H9 (cell line): ENCODE measurements around the gene TFCP2. TPM values are rescaled to one million over a fixed set of nuclear protein-coding genes. Genes with fewer than 3 reads are reported as not detected.

Experiments
- DNase-seq: peaks from one replicate; pipeline ENCODE4 v3.0.0-alpha.2; 2017
- H2AFZ ChIP-seq: one replicate; pipeline ENCODE4 v1.6.1; 2013; ENCODE audit warnings: mild to moderate bottlenecking, low read length, control low read depth, moderate library complexity
- H2AK5ac ChIP-seq: 2 replicates; pipeline ENCODE4 v1.6.1; 2013; ENCODE audit warnings: low read length, control low read depth, mixed read lengths; ENCODE audit not compliant: insufficient read length
- H2BK120ac ChIP-seq: one replicate; pipeline ENCODE4 v1.6.1; 2013; ENCODE audit warnings: low read depth, mild to moderate bottlenecking, low read length, control low read depth, inconsistent platforms; ENCODE audit not compliant: poor library complexity, severe bottlenecking
- H2BK12ac ChIP-seq: 2 replicates; pipeline ENCODE4 v1.6.1; 2013; ENCODE audit warnings: low read length, control low read depth, mixed read lengths, low read depth; ENCODE audit not compliant: insufficient read length
- H2BK15ac ChIP-seq: 2 replicates; pipeline ENCODE4 v1.6.1; 2013; ENCODE audit warnings: low read depth, low read length, control low read depth
- H2BK20ac ChIP-seq: one replicate; pipeline ENCODE4 v1.6.1; 2013; ENCODE audit warnings: low read depth, mild to moderate bottlenecking, low read length, control low read depth, inconsistent platforms; ENCODE audit not compliant: poor library complexity, severe bottlenecking
- H2BK5ac ChIP-seq: 2 replicates; pipeline ENCODE4 v1.6.1; 2013; ENCODE audit warnings: low read length, control low read depth, mixed read lengths; ENCODE audit not compliant: insufficient read length
- H3K14ac ChIP-seq: 2 replicates; pipeline ENCODE4 v1.6.1; 2013; ENCODE audit warnings: low read length, control low read depth; ENCODE audit not compliant: insufficient read depth
- H3K18ac ChIP-seq: 2 replicates; pipeline ENCODE4 v1.6.1; 2013; ENCODE audit warnings: low read depth, mild to moderate bottlenecking, mixed read lengths, low read length, control low read depth; ENCODE audit not compliant: insufficient read length
- H3K23ac ChIP-seq: 2 replicates; pipeline ENCODE4 v1.6.1; 2013; ENCODE audit warnings: low read length, control low read depth, mixed read lengths, low read depth; ENCODE audit not compliant: insufficient read length
- H3K23me2 ChIP-seq: 2 replicates; pipeline ENCODE4 v1.6.1; 2013; ENCODE audit warnings: low read depth, mild to moderate bottlenecking, mixed read lengths, low read length, control low read depth; ENCODE audit not compliant: insufficient read length, poor library complexity, severe bottlenecking
- H3K27ac ChIP-seq: 2 replicates; pipeline ENCODE4 v1.5.1; 2013; ENCODE audit warnings: low read length, control low read depth, mixed read lengths, low read depth; ENCODE audit not compliant: insufficient read length
- H3K27me3 ChIP-seq: 2 replicates; pipeline ENCODE4 v1.6.1; 2013; ENCODE audit warnings: low read length, control low read depth, inconsistent platforms; ENCODE audit not compliant: insufficient read depth
- H3K4ac ChIP-seq: 2 replicates; pipeline ENCODE4 v1.6.1; 2013; ENCODE audit warnings: low read depth, mild to moderate bottlenecking, control low read depth, inconsistent platforms, low read length, moderate library complexity
- H3K4me1 ChIP-seq: 2 replicates; pipeline ENCODE4 v1.6.1; 2013; ENCODE audit warnings: low read length, control low read depth, inconsistent platforms; ENCODE audit not compliant: insufficient read depth
- H3K4me2 ChIP-seq: 2 replicates; pipeline ENCODE4 v1.6.1; 2013; ENCODE audit warnings: low read length, control low read depth, mixed read lengths; ENCODE audit not compliant: insufficient read length, insufficient read depth
- H3K56ac ChIP-seq: 2 replicates; pipeline ENCODE4 v1.6.1; 2013; ENCODE audit warnings: low read depth, mild to moderate bottlenecking, mixed read lengths, low read length, control low read depth; ENCODE audit not compliant: insufficient read length
- H3K79me1 ChIP-seq: 2 replicates; pipeline ENCODE4 v1.6.1; 2013; ENCODE audit warnings: low read depth, mild to moderate bottlenecking, moderate library complexity, low read length, control low read depth, inconsistent platforms; ENCODE audit not compliant: insufficient read depth, poor library complexity, severe bottlenecking
- H3K79me2 ChIP-seq: 2 replicates; pipeline ENCODE4 v1.6.1; 2013; ENCODE audit warnings: low read length, control low read depth, inconsistent platforms; ENCODE audit not compliant: insufficient read depth
- H3K9ac ChIP-seq: 2 replicates; pipeline ENCODE4 v1.6.1; 2013; ENCODE audit warnings: low read length, control low read depth, mixed read lengths; ENCODE audit not compliant: insufficient read length; ENCODE audit errors: extremely low read depth
- H3K9me3 ChIP-seq: one replicate; pipeline ENCODE4 v1.6.1; 2013; ENCODE audit warnings: low read depth, low read length, inconsistent platforms; ENCODE audit not compliant: control insufficient read depth
- H3T11ph ChIP-seq: one replicate; pipeline ENCODE4 v1.6.1; 2013; ENCODE audit warnings: mild to moderate bottlenecking, low read length, control low read depth, inconsistent platforms
- H4K20me1 ChIP-seq: one replicate; pipeline ENCODE4 v1.6.1; 2013; ENCODE audit not compliant: control insufficient read depth, insufficient read length, insufficient read depth
- H4K5ac ChIP-seq: 2 replicates; pipeline ENCODE4 v1.6.1; 2013; ENCODE audit warnings: low read depth, mild to moderate bottlenecking, mixed read lengths, low read length, control low read depth; ENCODE audit not compliant: insufficient read length
- H4K8ac ChIP-seq: replicated peaks from 2 replicates; pipeline ENCODE4 v1.6.1; 2013; ENCODE audit warnings: low read length, control low read depth, mixed read lengths, low read depth; ENCODE audit not compliant: insufficient read length
- H4K91ac ChIP-seq: 2 replicates; pipeline ENCODE4 v1.6.1; 2013; ENCODE audit warnings: low read depth, mild to moderate bottlenecking, moderate library complexity, mixed read lengths, low read length, control low read depth; ENCODE audit not compliant: insufficient read length
- H3K27ac Mint-ChIP-seq, 3 experiments: 2 replicates in 2 of 3; 3 replicates in 1 of 3; pipeline ENCODE4 v1.8.0; 2020 to 2021; ENCODE audit warnings: mixed read lengths in 3 of 3, mild to moderate bottlenecking in 1 of 3, moderate library complexity in 1 of 3
- H3K27me3 Mint-ChIP-seq: 2 replicates; pipeline ENCODE4 v1.8.0; 2021; ENCODE audit warnings: low read depth, mild to moderate bottlenecking, moderate library complexity, mixed read lengths
- H3K36me3 Mint-ChIP-seq, 3 experiments: 2 replicates in 2 of 3; 3 replicates in 1 of 3; pipeline ENCODE4 v1.8.0; 2020 to 2021; ENCODE audit warnings: low read depth in 3 of 3, mixed read lengths in 3 of 3; ENCODE audit not compliant: insufficient read depth in 1 of 3
- H3K4me1 Mint-ChIP-seq, 2 experiments: 2 replicates each; pipeline ENCODE4 v1.8.0; 2020; ENCODE audit warnings: mixed read lengths in 2 of 2
- H3K4me3 Mint-ChIP-seq, 2 experiments: 2 replicates in 1 of 2; 3 replicates in 1 of 2; pipeline ENCODE4 v1.8.0; 2020 to 2021; ENCODE audit warnings: mild to moderate bottlenecking in 2 of 2, mixed read lengths in 2 of 2, moderate library complexity in 1 of 2
- H3K9me3 Mint-ChIP-seq, 2 experiments: 2 replicates in 1 of 2; 3 replicates in 1 of 2; pipeline ENCODE4 v1.8.0; 2020; ENCODE audit warnings: mild to moderate bottlenecking in 2 of 2, mixed read lengths in 2 of 2, moderate library complexity in 1 of 2
- WGBS: extraction: QIAGEN DNeasy Blood & Tissue Kit; methylation state at CpG from one replicate; pipeline ENCODE4 v1.1.7; 2013; ENCODE audit warnings: missing lambda C conversion rate, low lambda C conversion rate, mixed read lengths; ENCODE audit not compliant: insufficient read length; ENCODE audit errors: extremely low coverage; 5-methylcytosine and 5-hydroxymethylcytosine counted together
- total RNA-seq: library from RNA; stranded (reverse); gene quantifications from 2 replicates; pipeline ENCODE4 v1.2.1, GENCODE V29; 2021
- TF ChIP-seq, protein P1 (sequence below): fragments of 200-600 bp; sonication (generic); conservative IDR thresholded peaks from 3 replicates; pipeline ENCODE4 v1.8.0; 2021; ENCODE audit warnings: antibody characterized with exemption, mild to moderate bottlenecking

The TFCP2 gene
- total RNA-seq, 1 experiment from 2014 or later: 27.1 TPM

DNA sequence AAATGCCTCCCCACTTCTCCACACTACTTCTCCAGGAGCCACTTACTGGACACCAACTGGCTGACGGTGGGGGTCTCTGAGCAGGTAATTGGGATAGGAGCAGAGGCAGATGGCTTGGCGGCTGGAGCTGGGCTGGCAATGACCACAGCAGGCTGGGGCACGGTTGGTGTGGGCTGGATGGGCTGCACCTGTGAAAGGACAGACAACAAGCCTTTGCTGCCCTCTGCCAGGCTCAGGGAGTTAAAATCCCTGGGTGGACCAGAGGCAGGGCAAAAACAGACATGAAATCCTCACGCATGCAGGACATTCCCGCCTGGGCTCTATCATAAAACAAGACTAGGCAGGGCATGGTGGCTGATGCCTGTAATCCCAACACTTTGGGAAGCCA lies 19.3 kb upstream of the TFCP2 start:
- no CpG with 5 or more reads among the region's 5 CpGs for WGBS
- no peak overlapping the region for H3K4me2 ChIP-seq
- H2BK15ac ChIP-seq: no peak overlapping the region
- H3K9me3 Mint-ChIP-seq: no peaks in the 10 kb centered on the region
- no peak overlapping the region for H3K4me3 Mint-ChIP-seq
- H3K79me1 ChIP-seq: no peaks in the 10 kb centered on the region
- H3K9me3 ChIP-seq: no peaks in the 10 kb centered on the region
- H3K4me1 ChIP-seq: no peaks in the 10 kb centered on the region
- no peaks in the 10 kb centered on the region for H3K79me2 ChIP-seq
- H2AK5ac ChIP-seq: no peak overlapping the region
- no peak overlapping the region for H2BK5ac ChIP-seq
- H3K9ac ChIP-seq: no peak overlapping the region
- peaks cover 1% of the 10 kb centered on the region; the same call in 1 of the 2 replicates for H3K27me3 Mint-ChIP-seq
- no peak overlapping the region for H3K18ac ChIP-seq
- H2BK12ac ChIP-seq: no peak overlapping the region
- no peak overlapping the region for H4K5ac ChIP-seq
- H3K4me1 Mint-ChIP-seq: peaks cover 7 to 9% of the 10 kb centered on the region in 2 experiments
- H3K36me3 Mint-ChIP-seq: peaks cover 0 to 10% (median 4%) of the 10 kb centered on the region in 3 experiments; a peak in 3 of 7 replicates
- no peak overlapping the region for H2AFZ ChIP-seq
- no peak overlapping the region for H3K4ac ChIP-seq
- TF ChIP-seq, protein P1, sequence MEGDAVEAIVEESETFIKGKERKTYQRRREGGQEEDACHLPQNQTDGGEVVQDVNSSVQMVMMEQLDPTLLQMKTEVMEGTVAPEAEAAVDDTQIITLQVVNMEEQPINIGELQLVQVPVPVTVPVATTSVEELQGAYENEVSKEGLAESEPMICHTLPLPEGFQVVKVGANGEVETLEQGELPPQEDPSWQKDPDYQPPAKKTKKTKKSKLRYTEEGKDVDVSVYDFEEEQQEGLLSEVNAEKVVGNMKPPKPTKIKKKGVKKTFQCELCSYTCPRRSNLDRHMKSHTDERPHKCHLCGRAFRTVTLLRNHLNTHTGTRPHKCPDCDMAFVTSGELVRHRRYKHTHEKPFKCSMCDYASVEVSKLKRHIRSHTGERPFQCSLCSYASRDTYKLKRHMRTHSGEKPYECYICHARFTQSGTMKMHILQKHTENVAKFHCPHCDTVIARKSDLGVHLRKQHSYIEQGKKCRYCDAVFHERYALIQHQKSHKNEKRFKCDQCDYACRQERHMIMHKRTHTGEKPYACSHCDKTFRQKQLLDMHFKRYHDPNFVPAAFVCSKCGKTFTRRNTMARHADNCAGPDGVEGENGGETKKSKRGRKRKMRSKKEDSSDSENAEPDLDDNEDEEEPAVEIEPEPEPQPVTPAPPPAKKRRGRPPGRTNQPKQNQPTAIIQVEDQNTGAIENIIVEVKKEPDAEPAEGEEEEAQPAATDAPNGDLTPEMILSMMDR: no peak
- no peak overlapping the region for H4K91ac ChIP-seq
- H3K14ac ChIP-seq: no peak overlapping the region
- no peak for DNase-seq
- no peak overlapping the region for H3K56ac ChIP-seq
- H3K23me2 ChIP-seq: no peaks in the 10 kb centered on the region
- no peak overlapping the region for H3T11ph ChIP-seq
- no peak overlapping the region; a peak in 1 of 7 replicates for H3K27ac Mint-ChIP-seq
- no peak overlapping the region for H3K27ac ChIP-seq
- H3K23ac ChIP-seq: no peak overlapping the region
- H4K8ac ChIP-seq: no peak overlapping the region
- H2BK20ac ChIP-seq: no peak overlapping the region
- no peaks in the 10 kb centered on the region for H4K20me1 ChIP-seq
- H2BK120ac ChIP-seq: no peak overlapping the region
- no peaks in the 10 kb centered on the region for H3K27me3 ChIP-seq
